HG03159 (cell line): ENCODE measurements around the gene SLC1A2.

Source experiments
- ATAC-seq: cut with Tn5 transposase; IDR thresholded peaks from one replicate; pipeline ENCODE4 v1.9.1; 2021; ENCODE audit warnings: mild to moderate bottlenecking, moderate library complexity; ENCODE audit not compliant: unreplicated experiment

Gene SLC1A2

GRCh38 chr11:35419184-35419829, at the start of gene SLC1A2:
Gene SLC1A2 (minus strand): TSS chr11:35419558. CDS start chr11:35418966, 592 bp downstream.
- ATAC-seq: no peak

DNA sequence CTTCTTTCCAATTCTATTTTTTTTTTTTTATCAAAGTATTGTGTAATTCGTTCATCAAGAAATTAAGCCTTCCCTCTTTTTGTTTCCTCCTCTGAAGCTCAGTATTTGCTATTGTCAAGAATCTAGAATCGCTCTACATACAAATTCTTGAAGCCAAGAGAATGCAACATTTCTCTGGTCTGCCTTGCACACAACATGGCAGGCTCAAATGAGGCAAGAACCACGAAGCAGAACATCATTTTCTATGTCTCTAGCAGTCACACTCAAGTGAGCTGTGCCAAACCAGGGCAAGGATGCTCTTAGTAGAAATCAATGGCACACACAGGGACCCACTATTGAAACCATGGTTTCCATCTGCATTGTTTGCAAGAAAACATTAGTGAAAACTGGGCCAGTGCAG, 46.7 kb upstream of the SLC1A2 start:
- ATAC-seq: no peak

- ATAC-seq: no peak
These were observed 45.0 kb upstream of the SLC1A2 start for GRCh38 chr11:35464308-35464707.

DNA sequence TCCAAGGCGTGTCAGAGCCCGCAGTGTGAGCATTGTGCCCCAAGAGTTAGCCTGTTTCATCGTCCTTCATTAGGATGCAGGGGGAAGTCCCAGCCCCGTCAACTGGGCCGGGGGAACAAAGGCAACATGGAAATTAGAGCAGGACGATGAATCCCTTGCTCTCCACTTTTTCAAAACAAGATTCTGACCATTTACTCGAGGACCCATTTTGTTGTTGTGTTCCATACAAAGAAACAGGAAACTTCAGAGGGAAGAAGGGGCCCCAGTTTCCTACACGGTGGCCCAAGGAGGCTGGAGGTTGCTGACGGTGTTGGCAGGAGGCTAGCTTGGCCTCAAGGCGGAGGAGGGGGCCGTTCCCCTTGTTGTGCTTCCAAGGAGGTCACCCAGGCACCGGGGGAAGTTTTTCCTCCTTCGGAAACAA, 44.0 kb upstream of the SLC1A2 start:
- no peak for ATAC-seq

DNA sequence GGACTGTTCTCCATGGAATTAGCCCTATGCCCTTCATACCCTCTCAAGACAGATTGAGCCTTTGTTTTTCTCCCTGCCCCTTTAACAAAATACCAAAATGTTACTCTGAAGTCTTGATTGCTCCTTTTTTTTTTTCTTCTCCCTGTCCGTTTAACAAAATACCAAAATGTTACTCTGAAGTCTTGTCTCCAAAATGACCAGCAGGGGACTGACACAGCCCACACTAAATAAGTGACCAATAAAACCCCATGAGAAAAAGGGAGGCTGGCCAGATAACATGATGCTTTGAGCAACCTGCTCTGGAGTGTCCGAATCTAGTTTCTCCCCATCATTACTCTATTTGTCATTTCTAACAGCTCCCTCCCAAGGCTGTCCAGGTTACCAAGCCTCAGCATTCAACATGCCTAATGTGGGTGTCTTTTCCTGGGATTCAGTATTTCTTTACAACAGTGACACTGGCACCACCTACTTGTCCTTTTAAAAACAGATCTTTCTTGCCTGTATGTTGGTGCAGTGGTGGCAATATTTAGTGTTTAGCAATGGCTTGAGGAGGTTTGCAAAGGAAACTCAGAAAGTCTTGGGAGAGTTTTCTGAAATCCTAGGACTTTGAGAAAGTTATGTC, 42.7 kb upstream of the SLC1A2 start:
- ATAC-seq: no peak

DNA sequence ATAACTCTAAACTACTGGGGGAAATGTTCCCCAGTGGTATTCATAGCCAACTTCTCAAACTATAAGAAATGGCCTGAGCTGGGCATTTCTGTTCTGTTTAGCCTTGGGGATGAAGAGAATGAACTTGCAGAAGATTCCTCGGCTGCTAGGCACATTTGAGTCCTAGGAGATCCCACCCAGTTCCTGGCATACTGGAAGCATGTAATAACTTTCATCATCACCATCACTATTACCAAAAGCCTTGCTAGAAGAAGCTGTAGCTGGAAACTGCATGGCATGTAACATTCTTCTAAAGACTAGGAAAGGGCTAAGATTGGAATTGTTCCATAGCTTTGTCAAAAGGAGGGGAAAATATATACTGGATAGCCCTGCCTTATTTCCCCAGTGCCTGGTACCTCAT, 40.1 kb upstream of the SLC1A2 start:
- no peak for ATAC-seq

GRCh38 chr11:35458846-35459245, 39.5 kb upstream of the SLC1A2 start:
- ATAC-seq: no peak

GRCh38 chr11:35454362-35454761, 35.0 kb upstream of the SLC1A2 start:
- no peak for ATAC-seq

DNA sequence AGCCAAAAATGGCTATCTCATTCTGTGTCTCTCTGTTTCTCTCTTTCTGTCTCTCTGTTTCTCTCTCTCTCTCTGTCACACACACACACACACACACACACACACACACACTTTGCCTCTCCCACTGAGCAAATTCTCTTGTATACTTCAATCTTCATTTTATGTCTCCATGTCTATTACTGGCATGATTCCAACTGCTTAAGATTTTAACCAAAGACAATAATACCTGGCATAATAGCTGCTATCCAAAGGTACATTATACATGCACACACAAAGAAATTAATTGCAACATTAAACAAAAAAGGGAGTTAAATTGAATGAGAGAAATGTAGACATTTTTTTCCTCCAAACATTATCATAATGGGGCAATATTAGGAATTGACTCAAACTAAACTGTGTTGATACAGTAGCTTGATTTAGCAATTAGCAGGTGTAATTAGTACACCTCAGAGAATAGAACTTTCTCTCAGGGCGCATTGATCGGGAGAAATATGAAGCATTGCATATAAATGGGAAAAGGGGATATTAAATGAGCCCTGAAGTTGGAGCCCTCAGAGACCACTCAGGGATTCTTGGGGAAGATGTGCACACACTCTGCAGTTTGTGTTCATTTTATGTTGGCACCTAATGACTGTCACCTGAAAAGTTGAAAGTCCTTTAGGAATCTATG, 17.4 kb upstream of the SLC1A2 start:
- ATAC-seq: no peak

GRCh38 chr11:35433588-35433987, 14.2 kb upstream of the SLC1A2 start:
- ATAC-seq: no peak

DNA sequence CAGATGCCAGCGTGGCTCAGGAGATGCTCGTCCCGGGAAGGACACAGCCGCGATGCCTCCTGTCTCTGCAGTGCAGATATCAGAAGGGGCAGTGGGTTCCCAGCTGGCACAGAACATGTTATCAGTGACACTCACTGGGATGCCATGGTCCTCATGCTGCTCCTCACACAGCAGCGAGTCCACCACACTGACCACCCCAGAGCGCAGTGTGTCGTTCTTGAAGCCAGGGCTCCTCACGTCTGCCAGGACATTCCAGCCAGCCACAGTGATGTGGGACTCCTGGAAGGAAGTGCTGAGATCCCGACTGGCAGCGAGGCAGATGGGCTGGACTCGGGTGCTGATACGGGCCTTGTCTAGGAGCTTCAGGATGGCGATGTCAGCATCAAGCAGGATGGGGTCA, 13.1 kb upstream of the SLC1A2 start:
- no peak for ATAC-seq

GRCh38 chr11:35427071-35427470, 7.7 kb upstream of the SLC1A2 start:
- no peak for ATAC-seq

GRCh38 chr11:35426351-35426750, 7.0 kb upstream of the SLC1A2 start:
- ATAC-seq: no peak

GRCh38 chr11:35425603-35426212, 6.3 kb upstream of the SLC1A2 start:
- no peak for ATAC-seq

- no peak for ATAC-seq
These were observed 5.0 kb upstream of the SLC1A2 start for GRCh38 chr11:35424157-35424940.

DNA sequence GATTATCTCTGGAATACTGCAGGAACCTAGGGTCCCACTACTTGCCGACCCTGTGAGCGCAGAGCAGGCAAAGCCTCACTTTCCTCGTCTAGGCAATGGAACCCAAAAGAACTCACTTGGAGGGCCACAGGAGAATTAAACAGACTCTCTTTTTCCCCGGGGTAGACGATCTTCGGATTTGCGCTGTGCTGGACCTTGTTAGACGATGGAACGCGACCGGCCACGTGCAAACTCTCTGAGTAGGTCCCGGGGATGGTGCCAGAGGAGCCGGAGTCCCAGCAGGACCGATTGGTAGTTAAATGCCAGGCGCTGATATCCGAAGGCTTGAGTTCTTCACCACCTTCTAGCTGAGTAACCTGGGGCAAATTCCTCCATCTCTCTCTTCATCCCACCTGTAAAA, 1.0 kb upstream of the SLC1A2 start:
- no peak for ATAC-seq

DNA sequence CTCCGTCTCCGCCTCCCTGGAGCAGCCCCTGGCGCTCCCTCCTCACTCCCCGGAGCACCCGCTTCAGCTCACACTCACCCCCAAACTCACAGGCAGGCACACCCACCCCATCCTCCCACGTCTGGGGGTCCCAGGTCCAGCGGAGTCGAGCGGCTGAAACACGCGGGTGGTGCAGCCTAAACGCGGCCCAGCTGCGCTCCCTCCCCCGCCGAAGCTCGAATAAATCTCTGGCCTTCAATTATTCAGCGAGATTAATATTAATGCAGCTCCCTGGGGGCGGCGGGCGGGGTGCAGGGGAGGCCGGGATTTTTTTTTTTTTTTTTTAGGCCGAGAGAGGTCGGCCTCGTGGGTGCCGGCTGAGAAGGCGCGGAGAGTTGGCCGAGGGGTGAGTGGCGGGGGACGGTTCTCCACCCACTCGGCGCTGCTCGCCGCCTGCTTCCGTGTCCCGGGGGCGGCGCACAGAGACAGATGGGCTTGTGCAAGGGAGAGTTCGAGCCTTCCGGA, 524 bp upstream of the SLC1A2 start:
- ATAC-seq: no peak

DNA sequence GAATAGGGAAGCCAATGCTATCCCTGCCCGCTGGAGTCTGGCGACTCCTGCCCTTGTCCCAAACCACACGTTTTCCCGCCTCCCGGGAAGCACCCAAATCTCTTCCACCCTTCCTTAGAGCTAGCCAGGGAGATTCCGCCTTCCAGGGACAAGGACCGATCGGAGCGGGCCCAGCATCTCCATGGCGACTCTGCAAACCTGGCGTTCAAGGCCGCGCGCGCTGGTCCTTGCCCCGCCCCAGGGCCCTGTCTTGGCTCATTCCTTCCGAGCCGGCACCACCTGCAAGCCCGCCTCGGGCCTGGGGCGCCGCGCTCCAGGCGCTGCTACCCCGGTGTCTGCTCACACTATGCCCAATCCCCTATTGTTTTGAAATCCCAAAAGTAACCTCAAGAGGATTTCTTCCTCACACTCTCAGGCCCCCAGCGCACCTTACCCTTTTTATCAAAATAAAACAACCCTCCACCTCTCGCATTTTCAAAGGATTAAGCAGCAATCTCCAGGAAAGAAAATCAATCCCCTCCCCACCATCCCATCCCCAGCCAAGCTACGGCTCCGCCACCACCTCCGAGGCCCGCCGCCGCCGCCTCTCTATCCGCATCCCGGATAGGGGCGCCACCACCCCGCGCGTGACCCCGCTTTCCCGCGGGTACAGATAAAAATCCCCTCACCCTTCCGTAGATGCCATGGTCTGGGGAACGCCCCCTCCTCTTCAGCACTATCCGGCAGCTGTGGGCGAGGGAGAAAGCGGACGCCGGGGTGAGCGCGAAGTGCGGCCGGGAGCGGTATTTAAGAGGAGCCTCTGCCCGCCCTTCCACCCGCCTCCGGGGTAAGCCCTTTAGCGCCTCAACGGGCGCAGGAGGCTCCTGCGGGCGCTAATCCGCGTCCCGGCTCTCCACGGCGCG, 825 bp downstream of the SLC1A2 start:
- no peak for ATAC-seq

DNA sequence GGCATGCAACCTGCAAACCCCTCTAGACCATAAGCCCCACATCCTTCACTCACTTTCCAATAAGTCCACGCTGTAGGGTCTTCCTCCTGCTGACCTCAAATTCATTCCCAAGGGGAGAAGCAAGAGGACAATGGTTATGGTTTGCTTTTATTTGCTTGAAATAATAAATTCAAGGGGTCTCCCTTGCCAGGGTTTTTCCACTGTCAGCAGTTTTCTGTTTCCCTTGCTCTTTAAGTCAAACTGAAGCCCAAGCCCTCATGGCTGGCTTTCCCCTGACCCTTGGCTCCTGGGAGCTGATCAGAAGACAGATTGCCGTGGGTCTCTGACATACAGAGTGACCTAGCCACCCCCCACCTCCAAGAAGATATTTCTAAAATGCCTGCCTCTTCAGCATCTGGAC, 3.9 kb downstream of the SLC1A2 start:
- no peak for ATAC-seq

DNA sequence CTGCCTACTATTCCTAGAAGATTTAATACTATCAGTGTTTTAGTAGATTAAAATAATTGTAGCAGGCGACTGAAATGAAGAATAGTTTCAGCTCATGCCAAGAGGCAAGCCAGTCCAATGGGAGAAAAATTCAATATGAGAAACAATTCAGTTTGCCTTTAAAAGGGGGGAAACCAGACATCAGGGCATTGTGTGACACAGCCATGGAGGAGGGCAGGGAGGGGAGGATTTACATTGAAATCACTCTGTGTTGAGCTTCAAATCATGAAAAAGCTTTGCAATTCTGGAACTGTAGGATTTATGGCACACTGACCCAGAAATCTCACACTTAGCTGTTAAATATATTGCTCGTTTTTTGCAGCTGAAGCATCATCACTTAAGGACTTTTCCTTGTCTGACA, 4.6 kb downstream of the SLC1A2 start:
- no peak for ATAC-seq
